HG03354 (cell line): ENCODE results near the gene LARP4B.
"Not testable (repeated sequence)": the region's sequence is repeated elsewhere in the genome, so short reads cannot be mapped to it uniquely, and the experiment has no call there.

Experiments used
- ATAC-seq: cut with Tn5 transposase; IDR thresholded peaks from one replicate; pipeline ENCODE4 v1.9.1; 2021; ENCODE audit warnings: mild to moderate bottlenecking; ENCODE audit not compliant: unreplicated experiment, poor library complexity, severe bottlenecking

Gene LARP4B

GRCh38 chr10:780536-781524 is 150.7 kb downstream of the LARP4B start:
- no peak for ATAC-seq

GRCh38 chr10:778626-779330 is 152.7 kb downstream of the LARP4B start:
- no peak for ATAC-seq

GRCh38 chr10:777913-778479 is 153.5 kb downstream of the LARP4B start:
- no peak for ATAC-seq

DNA sequence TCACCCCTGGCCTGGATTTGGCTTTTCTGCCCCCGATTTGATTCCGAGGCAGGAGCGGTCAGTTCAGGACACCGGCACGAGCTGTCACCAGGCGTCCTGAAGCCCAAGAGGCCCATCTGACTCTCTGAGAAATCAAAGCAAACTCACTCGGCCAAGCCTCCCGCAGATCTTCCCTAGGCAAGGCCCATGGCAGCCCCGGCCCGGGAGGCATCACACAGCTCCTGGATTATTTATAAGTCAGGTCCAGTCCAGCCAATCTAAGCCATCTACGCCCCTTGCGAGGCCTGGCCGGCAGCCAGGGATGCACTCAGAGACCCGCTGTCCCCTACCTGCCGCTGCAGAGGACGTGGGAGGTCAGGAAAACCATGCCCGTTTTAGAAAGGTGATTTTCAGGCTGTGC is 154.7 kb downstream of the LARP4B start:
- no peak for ATAC-seq

DNA sequence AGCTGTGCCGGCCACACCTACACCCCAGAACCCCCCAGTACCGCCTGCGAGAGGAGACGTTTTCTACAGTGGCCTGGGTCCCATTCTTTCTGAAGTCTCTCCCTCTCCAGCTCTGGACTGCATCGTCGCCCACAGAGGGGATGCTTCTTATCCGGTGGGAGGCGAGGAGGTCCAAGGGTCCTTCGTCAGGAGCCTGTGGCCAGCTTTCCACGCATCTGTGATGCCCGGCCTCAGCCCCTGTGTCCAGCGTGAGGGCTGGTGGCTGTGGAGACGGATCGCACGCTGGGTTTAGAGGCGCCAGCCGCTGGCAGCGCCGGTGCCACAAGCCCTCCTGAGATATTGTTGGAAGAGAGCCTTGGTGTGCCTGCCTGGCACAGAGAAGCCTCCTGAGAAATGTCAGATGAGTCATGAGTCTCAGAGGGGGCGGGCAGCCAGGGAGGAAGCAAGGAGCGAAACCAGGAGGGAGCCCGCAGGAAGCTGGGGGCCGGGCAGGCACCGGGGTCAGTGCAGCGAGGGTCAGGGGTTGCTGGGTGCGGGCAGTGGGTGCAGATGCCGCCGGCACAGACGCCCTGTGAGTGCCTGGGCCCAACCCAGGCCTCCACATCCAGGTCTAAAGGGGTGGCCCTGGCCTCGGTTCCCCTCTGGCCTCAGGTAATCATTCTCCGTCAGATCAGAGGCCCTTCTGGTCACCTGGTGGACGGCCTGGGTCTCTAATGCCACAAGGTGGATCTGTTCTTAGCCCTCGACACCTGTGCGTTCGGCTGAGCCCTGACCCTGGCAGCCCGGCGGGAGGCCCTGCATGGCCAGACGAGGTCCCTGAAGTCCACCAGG is 156.0 kb downstream of the LARP4B start:
- no peak for ATAC-seq

DNA sequence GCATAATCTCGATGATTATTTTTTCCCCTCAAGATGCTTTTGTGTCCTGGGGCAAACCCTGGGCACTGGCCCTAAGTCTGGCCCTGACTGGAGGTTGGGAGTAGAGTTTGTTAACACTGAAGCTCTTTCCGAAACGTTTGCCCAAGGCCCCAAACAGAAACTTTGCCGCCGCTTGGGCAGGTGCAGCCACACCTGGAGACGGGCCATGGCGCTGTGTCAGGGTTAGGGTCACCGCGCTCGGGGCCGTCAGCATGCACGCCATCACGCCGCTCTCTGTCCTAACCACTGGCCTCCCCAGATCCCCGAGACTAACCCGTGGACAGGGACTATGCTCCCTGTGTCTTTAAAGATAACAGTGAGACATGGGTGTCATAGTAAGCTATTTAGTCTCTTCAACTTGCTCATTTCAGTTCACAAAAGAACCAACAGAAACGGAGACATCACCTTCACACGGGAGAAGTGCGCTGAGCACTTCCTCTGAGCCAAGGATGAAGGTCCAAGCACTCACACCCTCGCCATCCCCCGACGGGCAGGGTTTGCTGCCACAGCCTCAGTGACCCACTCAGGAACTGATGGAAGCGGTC is 156.8 kb downstream of the LARP4B start:
- no peak for ATAC-seq

DNA sequence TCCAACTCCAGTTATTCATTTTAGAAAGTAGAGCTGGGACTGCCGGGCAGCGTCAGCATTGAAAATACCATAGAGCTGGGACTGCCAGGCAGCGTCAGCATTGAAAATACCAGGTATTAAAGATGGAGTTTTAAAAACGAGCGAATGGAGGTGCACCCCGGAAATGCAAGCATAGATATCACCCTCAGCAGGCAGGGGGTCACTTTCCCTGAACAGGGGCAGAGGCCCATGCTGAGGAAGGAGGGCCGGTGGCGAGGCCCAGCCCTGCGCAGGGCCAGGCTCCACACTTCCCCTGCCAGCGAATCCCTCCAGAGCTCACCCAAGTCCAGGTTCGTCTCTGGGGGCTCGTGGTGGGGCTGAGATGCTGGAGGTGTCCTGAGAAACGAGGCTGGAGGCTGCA is 157.3 kb downstream of the LARP4B start:
- ATAC-seq = no peak

DNA sequence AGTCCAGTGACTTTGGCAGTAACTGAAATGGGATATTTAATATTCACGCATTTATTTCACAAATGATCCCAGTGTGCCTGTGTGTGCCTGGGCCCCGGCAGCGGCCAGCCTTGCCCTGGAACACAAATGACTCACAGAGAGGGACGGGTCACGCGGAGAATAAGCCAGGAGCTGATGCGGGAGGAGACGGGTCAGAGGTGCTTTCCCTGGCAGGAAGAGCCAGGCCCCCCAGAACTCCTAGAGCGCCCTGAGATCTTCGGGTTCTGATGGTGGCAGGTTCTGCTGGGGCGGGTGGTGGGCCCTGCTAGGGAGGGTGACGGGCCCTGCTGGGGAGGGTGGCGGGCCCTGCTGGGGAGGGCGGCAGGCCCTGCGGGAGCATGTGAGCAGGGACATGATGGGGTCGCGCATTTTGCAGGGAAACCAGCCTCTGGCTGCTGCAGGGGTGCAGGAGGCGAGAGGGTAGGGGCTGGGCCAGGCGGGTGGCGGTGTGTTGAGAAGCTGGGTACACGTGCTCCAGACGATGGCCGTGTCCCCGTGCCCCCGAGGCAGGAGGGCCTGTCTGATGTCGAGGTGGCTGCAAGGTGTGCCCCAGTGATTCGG is 157.8 kb downstream of the LARP4B start:
- ATAC-seq = no peak

GRCh38 chr10:772227-772637 is 159.3 kb downstream of the LARP4B start:
- no peak for ATAC-seq

DNA sequence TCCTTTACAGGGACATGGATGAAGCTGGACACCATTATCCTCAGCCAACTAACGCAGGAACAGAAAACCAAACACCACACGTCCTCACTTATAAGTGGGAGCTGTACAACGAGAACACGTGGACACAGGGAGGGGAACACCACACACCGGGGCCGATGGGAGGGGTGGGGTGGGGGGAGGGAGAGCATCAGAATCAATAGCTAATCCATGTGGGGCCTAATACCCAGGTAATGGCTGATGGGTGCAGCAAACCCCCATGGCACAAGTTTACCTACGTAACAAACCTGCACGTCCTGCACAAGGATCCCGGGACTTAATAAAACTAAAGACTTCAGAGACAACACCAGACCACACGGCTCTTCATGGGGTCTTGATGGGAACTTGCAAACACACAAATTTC is 159.9 kb downstream of the LARP4B start:
- no peak for ATAC-seq

DNA sequence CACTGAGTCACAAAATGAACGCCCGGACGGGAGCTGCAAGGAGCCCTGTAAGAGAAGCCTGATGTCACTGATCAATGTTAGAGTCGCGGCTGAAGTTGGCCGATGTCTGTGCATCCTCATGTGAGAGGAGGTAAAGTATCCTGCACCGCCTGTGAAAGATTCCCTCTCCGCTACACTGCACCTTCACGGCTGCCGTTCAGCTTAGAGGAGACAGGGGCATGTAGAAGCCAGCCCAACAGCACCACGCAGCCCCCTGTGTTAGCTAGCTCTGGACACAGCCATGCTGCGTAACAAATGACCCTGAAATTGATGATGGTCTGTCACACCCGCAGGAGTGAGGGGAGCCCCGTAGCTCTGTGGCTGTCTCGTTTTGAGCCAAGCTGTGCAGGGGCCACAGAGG is 160.5 kb downstream of the LARP4B start:
- no peak for ATAC-seq

DNA sequence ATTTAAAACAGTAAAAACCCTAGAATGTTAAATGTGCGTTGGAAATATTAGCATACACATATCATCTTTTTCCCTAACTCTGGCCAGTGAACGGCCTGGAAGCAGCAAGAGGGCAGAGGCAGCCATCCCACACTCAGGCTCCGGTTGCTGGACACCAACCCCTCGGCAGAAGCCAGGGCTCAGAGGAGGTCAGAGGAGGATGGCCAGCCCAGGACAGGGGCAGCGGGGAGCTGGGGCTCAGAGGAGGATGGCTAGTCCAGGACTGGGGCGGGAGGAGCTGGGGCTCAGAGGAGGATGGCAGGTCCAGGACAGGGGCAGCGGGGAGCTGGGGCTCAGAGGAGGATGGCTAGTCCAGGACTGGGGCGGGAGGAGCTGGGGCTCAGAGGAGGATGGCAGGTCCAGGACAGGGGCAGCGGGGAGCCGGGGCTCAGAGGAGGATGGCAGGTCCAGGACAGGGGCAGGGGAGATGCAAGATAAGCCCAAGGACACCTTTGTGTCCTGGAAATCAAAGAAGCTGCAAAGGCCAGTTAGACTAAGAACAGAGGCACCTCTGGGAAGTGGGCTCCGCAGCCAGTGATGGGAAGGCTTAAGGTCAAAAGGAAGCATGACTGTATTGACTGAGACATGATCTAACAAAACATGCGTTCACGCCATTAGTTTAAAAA is 161.3 kb downstream of the LARP4B start:
- not testable (repeated sequence) for ATAC-seq

DNA sequence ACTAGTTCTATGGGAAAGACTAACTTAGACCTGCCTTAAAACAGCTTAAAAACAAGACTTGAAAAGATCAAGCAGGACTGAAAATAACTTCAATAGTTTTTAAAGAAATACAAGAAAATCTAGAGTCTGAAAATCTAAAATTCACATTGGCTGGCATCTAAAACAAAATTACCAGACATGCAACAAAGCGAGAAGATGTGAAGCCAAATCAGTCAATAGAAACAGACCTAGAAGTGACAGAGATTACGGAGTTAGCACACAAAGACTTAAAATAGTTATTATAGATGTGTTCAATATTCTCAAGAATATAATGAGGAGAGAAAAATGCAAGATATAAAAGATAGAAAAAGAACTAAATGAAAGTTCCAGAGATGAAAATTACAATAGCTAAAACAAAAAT is 163.7 kb downstream of the LARP4B start:
- no peak for ATAC-seq

GRCh38 chr10:767211-767610 is 164.3 kb downstream of the LARP4B start:
- no peak for ATAC-seq

DNA sequence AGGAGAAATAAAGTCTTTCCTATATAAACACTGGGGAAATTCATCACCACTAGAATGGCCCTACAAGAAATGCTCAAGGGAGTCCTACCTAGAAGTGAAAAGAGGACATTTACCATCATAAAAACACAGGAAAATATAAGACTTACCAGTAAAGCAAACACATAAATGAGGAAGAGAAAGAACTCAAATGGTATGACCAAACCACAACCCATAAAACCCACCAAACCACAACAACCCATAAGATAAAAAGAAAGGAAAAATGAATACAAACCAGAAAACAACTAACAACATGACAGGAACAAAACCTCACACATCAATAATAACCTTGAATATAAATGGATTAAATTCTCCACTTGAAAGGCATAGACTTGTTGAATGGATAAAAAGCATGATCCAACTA is 170.1 kb downstream of the LARP4B start:
- ATAC-seq = no peak

DNA sequence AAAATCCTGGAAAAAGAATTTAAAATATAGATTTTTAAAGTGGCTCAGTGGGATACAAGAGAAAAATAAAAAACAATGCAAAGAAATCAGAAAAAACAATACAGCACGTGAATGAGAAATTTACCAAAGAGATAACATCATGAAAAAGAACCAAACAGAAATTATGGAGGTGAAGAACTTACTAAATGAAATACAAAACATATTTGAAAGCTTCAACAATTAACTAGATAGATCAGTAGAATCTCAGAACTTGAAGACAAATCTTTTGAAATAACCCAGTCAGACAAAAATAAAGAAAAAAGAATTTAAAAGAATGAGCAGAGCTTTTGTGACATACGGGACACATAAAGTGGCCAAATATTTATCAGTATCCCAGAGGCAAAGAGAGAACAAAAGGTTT is 170.9 kb downstream of the LARP4B start:
- no peak for ATAC-seq

DNA sequence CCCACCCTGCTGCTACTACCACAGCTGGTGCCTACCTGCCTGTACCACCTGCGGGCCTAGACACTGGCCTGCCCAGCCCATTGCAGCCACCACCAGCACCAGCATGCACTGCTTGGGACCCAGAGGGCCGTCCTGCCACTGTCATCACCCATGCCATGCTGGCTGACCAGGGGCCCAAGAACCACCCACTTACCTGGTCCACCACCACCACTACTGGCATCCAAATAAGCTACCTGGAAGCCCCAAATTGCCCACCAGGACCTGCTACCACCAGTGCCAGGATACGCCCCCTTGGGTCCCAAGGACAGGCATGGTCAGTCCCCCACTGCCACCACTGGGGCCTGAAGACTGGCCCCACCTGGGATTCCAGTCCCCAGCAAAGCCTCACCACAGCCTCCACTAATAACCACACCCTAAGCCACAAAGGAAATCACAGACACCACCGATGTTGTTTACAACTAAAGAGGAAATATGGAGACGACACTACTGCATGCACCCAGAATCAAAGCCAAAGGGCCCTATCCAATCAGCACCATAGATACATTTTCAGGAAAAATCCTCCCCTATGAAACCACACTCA is 171.5 kb downstream of the LARP4B start:
- no peak for ATAC-seq
